ENCODE measurements around the gene ZNF655.

GRCh38 chr7:99540542-99540941 lies 17.9 kb upstream of the ZNF655 start:
- TF ChIP-seq CTCF (IDR thresholded peaks at IDR 0.05) (no peak), ZFX (IDR thresholded peaks at IDR 0.05; ENCODE audit: borderline replicate concordance) (no peak)

Measured in 22Rv1 (cell line).